Naive thymus-derived CD4-positive, alpha-beta T cell (primary cell): Measurements from ENCODE around the gene ABCC5. TPM values are rescaled to one million over a fixed set of nuclear protein-coding genes. Genes with fewer than 3 reads are reported as not detected.
"Not testable (repeated sequence)": the region's sequence is repeated elsewhere in the genome, so short reads cannot be mapped to it uniquely, and the experiment has no call there.

Source experiments
- ATAC-seq: fragments of 150-1000 bp; cut with Tn5 transposase; 2 replicates; pipeline ENCODE4 v1.10.0; 2021; ENCODE audit warnings: mild to moderate bottlenecking, moderate library complexity
- CTCF ChIA-PET: fragments of 350-600 bp; sonication (Branson Sonifier 250); formaldehyde crosslinking; loops from one replicate; lab custom pipeline; 2021; ENCODE audit warnings: antibody characterized with exemption; lab: Charles Lee
- POLR2A ChIA-PET: fragments of 350-600 bp; sonication (Branson Sonifier 250); formaldehyde crosslinking; loops from one replicate; lab custom pipeline; 2021; ENCODE audit warnings: antibody characterized with exemption, inconsistent platforms; lab: Charles Lee
- DNase-seq, 9 donors: peaks; one replicate each; pipeline versions ENCODE4 v3.0.0 to v3.0.0-alpha.2; 2020 to 2022; ENCODE audit warnings: mixed read lengths in 1 of 9
- H3K27ac ChIP-seq: one replicate; pipeline ENCODE4 v1.7.0; 2013; ENCODE audit warnings: mild to moderate bottlenecking, low read depth, low read length, moderate library complexity
- H3K27me3 ChIP-seq, 2 donors: one replicate each; pipeline ENCODE4 v1.7.0; 2013; ENCODE audit warnings: low read length in 2 of 2, mild to moderate bottlenecking in 2 of 2, moderate library complexity in 2 of 2; ENCODE audit not compliant: control insufficient read depth in 2 of 2, insufficient read depth in 2 of 2
- H3K36me3 ChIP-seq, 3 experiments: 1 replicate in 2 of 3; 2 replicates in 1 of 3; pipeline ENCODE4 v1.7.0; 2013; ENCODE audit warnings: low read length in 3 of 3, mild to moderate bottlenecking in 3 of 3, moderate library complexity in 1 of 3; ENCODE audit not compliant: insufficient read depth in 3 of 3, control insufficient read depth in 2 of 3
- H3K4me1 ChIP-seq, 2 donors: one replicate each; pipeline ENCODE4 v1.7.0; 2013; ENCODE audit warnings: low read length in 2 of 2, mild to moderate bottlenecking in 2 of 2, moderate library complexity in 1 of 2; ENCODE audit not compliant: control insufficient read depth in 2 of 2, insufficient read depth in 2 of 2
- H3K4me3 ChIP-seq: 2 replicates; pipeline ENCODE4 v1.7.0; 2013; ENCODE audit warnings: mild to moderate bottlenecking, low read length
- H3K9me3 ChIP-seq, 3 experiments: 1 replicate in 2 of 3; 2 replicates in 1 of 3; pipeline ENCODE4 v1.7.0; 2013; ENCODE audit warnings: low read length in 3 of 3; ENCODE audit not compliant: control insufficient read depth in 2 of 3
- H3K27ac Mint-ChIP-seq, 9 donors: one replicate each; pipeline ENCODE4 v1.8.0; 2020 to 2022; ENCODE audit warnings: mixed read lengths in 9 of 9, mild to moderate bottlenecking in 8 of 9, moderate library complexity in 5 of 9, inconsistent platforms in 2 of 9
- H3K27me3 Mint-ChIP-seq, 5 donors: one replicate each; pipeline ENCODE4 v1.8.0; 2021 to 2022; ENCODE audit warnings: mixed read lengths in 5 of 5, mild to moderate bottlenecking in 1 of 5
- H3K36me3 Mint-ChIP-seq, 5 donors: one replicate each; pipeline ENCODE4 v1.8.0; 2020 to 2022; ENCODE audit warnings: mixed read lengths in 5 of 5, mild to moderate bottlenecking in 3 of 5, inconsistent platforms in 1 of 5
- H3K4me1 Mint-ChIP-seq, 7 donors: one replicate each; pipeline ENCODE4 v1.8.0; 2020 to 2022; ENCODE audit warnings: mixed read lengths in 7 of 7, mild to moderate bottlenecking in 3 of 7, inconsistent platforms in 1 of 7
- H3K4me3 Mint-ChIP-seq, 10 donors: one replicate each; pipeline ENCODE4 v1.8.0; 2020 to 2022; ENCODE audit warnings: mild to moderate bottlenecking in 10 of 10, mixed read lengths in 10 of 10, moderate library complexity in 6 of 10, inconsistent platforms in 2 of 10
- H3K9me3 Mint-ChIP-seq, 11 donors: one replicate each; pipeline ENCODE4 v1.8.0; 2020 to 2022; ENCODE audit warnings: mixed read lengths in 11 of 11, mild to moderate bottlenecking in 4 of 11, inconsistent platforms in 1 of 11, moderate library complexity in 1 of 11
- intact Hi-C, 2 donors: fragments of 100-400 bp; cut with micrococcal nuclease; formaldehyde crosslinking; loops; one replicate each; pipeline ENCODE4 v1.15.1; 2023
- polyA plus RNA-seq, 2 donors: library from polyadenylated mRNA; unstranded; fragments of 300-500 nt; fragmentation: Illumina TruSeq; gene quantifications; one replicate each; pipeline ENCODE4 v1.2.3, GENCODE V29; 2021
- total RNA-seq, 6 experiments: library from RNA in 5 of 6; stranded (reverse) in 5 of 6; gene quantifications; 1 replicate in 5 of 6; 2 replicates in 1 of 6; pipeline ENCODE4 v1.2.3 and lab custom pipeline; 2021 to 2026

ABCC5 gene
- total and polyA plus RNA-seq, 7 experiments from 2014 or later = 8.6 to 50.4 (median 24.7) TPM

- Mint-ChIP-seq H3K4me1 (peaks cover 9 to 16% (median 11%) of the 10 kb centered on the region in 7 donors), H3K9me3 (no peaks in the 10 kb centered on the region), H3K36me3 (peaks cover 2 to 38% (median 18%) of the 10 kb centered on the region in 5 donors), H3K27ac (no peak overlapping the region), H3K4me3 (no peak overlapping the region), H3K27me3 (no peaks in the 10 kb centered on the region)
- CTCF ChIA-PET = interaction anchor here (0.7 kb wide), 1 partner anchor 39 kb away, joined by 4 read pairs; no protein-coding TSS in a partner anchor
- Histone ChIP-seq H3K36me3 (peaks cover 0 to 15% (median 0%) of the 10 kb centered on the region in 3 experiments), H3K27me3 (no peaks in the 10 kb centered on the region), H3K27ac (no peak overlapping the region), H3K4me3 (no peak overlapping the region), H3K9me3 (no peaks in the 10 kb centered on the region), H3K4me1 (no peaks in the 10 kb centered on the region)
- POLR2A ChIA-PET = no interaction called here
- intact Hi-C loops = loop anchor here in 1 of 2 donors (10.0 kb wide), 1 partner anchor 1217 kb away; the partner anchor contains the start of gene ATP11B
- ATAC-seq (no peak), DNase-seq (no peak)
These were observed 6.3 kb downstream of the ABCC5 start for GRCh38 chr3:184011230-184011876.

- POLR2A ChIA-PET = no interaction called here
- no peak overlapping the region for H3K27ac Mint-ChIP-seq
These were observed 9.5 kb downstream of the ABCC5 start for GRCh38 chr3:184008161-184008560.

GRCh38 chr3:184007143-184007813, 10.4 kb downstream of the ABCC5 start:
- DNase-seq, intact Hi-C loops, H3K27me3 Mint-ChIP-seq, H3K27ac ChIP-seq, POLR2A ChIA-PET, H3K9me3 Mint-ChIP-seq, H3K4me3 ChIP-seq, H3K36me3 ChIP-seq, H3K27ac Mint-ChIP-seq, H3K4me1 ChIP-seq, ATAC-seq, CTCF ChIA-PET, H3K9me3 ChIP-seq, H3K4me3 Mint-ChIP-seq, H3K27me3 ChIP-seq: not testable (repeated sequence)
- peaks cover 6 to 30% (median 16%) of the 10 kb centered on the region in 5 donors for H3K36me3 Mint-ChIP-seq
- H3K4me1 Mint-ChIP-seq = peaks cover 6 to 12% (median 10%) of the 10 kb centered on the region in 7 donors

More at GRCh38 chr3:184008161-184008560, 9.5 kb downstream of the ABCC5 start:
- Histone ChIP-seq H3K36me3 (peaks cover 0 to 15% (median 0%) of the 10 kb centered on the region in 3 experiments), H3K9me3 (no peaks in the 10 kb centered on the region), H3K4me1 (no peaks in the 10 kb centered on the region), H3K27ac (no peak overlapping the region), H3K4me3 (no peak overlapping the region), H3K27me3 (no peaks in the 10 kb centered on the region)
- ATAC-seq = no peak
- peaks cover 6 to 15% (median 12%) of the 10 kb centered on the region in 7 donors for H3K4me1 Mint-ChIP-seq
- no peaks in the 10 kb centered on the region for H3K27me3 Mint-ChIP-seq
- peaks cover 6 to 36% (median 21%) of the 10 kb centered on the region in 5 donors for H3K36me3 Mint-ChIP-seq
- no peaks in the 10 kb centered on the region for H3K9me3 Mint-ChIP-seq
- intact Hi-C loops = no loop called here
- CTCF ChIA-PET = interaction anchor here (0.6 kb wide), 1 partner anchor 717 kb away, joined by 3 read pairs; no protein-coding TSS in a partner anchor
- no peak for DNase-seq
- no peak overlapping the region for H3K4me3 Mint-ChIP-seq

DNA sequence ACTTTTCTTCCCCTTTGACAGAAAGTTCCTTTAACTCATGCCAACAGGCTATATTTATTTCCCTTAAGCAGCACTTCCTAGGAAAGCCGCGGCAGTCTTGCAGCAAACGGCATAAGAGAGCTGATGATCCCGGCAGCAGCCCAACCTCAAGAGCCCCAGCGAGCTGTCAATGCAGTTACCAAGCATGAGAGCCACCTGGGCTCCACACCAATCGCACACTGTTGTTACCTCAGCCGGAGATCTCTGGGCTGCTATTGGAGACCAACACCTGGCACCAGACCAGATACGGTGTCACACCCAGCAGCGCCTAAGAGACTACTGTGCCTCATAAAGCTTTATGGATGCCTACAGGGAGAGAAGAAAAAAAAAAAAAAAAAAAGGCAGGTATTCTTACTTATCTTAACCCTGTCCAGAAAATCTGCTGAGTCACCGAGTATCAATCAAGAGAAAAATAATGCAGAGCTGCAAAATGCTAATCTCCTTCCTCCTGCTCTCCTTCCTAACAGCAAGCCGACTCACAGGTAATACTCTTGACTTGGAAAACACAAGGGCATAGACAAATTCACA, 11.7 kb downstream of the ABCC5 start:
- peak overlapping the region in 2 of 10 donors; percentile 28 to 48 for H3K4me3 Mint-ChIP-seq
- H3K36me3 Mint-ChIP-seq = peaks cover 4 to 22% (median 13%) of the 10 kb centered on the region in 5 donors
- Histone ChIP-seq H3K36me3 (peaks cover 0 to 1% (median 0%) of the 10 kb centered on the region in 3 experiments), H3K27me3 (no peaks in the 10 kb centered on the region), H3K4me3 (no peak overlapping the region), H3K4me1 (no peaks in the 10 kb centered on the region), H3K9me3 (no peaks in the 10 kb centered on the region), H3K27ac (no peak overlapping the region)
- H3K4me1 Mint-ChIP-seq = peaks cover 10 to 12% (median 11%) of the 10 kb centered on the region in 7 donors
- no peaks in the 10 kb centered on the region for H3K9me3 Mint-ChIP-seq
- intact Hi-C loops = no loop called here
- peak; percentile 58 for ATAC-seq
- no peaks in the 10 kb centered on the region for H3K27me3 Mint-ChIP-seq
- ChIA-PET POLR2A (no interaction called here), CTCF (no interaction called here)
- H3K27ac Mint-ChIP-seq = peak overlapping the region in 1 of 9 donors; percentile 48
- DNase-seq = peak in 5 of 9 donors; percentile 18 to 52 (median 44)

- Mint-ChIP-seq H3K27ac (no peak overlapping the region), H3K9me3 (no peaks in the 10 kb centered on the region), H3K4me1 (peaks cover 10 to 12% (median 11%) of the 10 kb centered on the region in 7 donors), H3K36me3 (peaks cover 3 to 14% (median 11%) of the 10 kb centered on the region in 5 donors), H3K27me3 (no peaks in the 10 kb centered on the region), H3K4me3 (no peak overlapping the region)
- DNase-seq (no peak), ATAC-seq (no peak)
- Histone ChIP-seq H3K4me1 (no peaks in the 10 kb centered on the region), H3K36me3 (no peaks in the 10 kb centered on the region), H3K4me3 (no peak overlapping the region), H3K27me3 (no peaks in the 10 kb centered on the region), H3K9me3 (no peaks in the 10 kb centered on the region), H3K27ac (no peak overlapping the region)
- intact Hi-C loops = no loop called here
- ChIA-PET POLR2A (no interaction called here), CTCF (no interaction called here)
These were observed 13.2 kb downstream of the ABCC5 start for GRCh38 chr3:184004476-184004875.

DNA sequence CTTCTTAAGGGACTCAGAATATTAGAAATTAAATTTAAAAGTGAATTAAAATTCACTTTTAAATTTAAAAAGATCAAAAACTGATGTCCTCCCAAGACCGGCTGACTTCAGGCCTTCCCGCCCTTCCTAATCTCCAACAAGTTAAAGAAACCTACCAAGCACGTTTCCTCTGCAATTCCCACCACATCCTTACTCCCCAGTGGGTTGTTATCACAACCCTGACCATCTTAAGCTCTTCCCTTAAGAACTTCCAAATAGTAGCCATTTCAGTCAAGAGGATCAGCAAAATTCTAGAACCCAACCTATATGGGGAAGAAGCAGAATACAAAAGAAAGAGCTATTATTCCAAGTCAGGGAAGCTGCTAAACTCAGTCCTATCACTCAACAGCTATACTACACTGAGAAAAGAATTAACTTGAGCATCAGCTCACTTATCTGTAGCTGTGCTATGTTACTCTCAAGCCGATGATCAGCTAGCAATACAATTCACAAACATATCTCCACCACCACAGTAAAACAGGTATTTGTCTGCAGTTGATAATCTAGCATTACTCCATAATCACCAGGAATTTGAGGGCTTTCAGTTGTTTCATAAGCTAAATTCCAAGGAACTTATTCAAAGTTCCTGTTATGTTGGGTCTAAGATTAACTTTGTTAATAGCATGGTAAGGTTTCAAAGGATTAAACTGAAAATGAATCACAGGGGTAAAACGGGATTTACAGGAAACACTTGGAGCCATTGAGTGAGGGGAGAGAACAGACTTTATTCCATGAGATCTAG, 14.3 kb downstream of the ABCC5 start:
- no peaks in the 10 kb centered on the region for H3K9me3 ChIP-seq
- no peaks in the 10 kb centered on the region for H3K27me3 ChIP-seq
- Mint-ChIP-seq H3K4me1 (peaks cover 10 to 12% (median 11%) of the 10 kb centered on the region in 7 donors), H3K27ac (no peak overlapping the region), H3K36me3 (peaks cover 3 to 18% (median 10%) of the 10 kb centered on the region in 5 donors), H3K9me3 (no peaks in the 10 kb centered on the region), H3K4me3 (no peak overlapping the region), H3K27me3 (no peaks in the 10 kb centered on the region)
- no peak overlapping the region for H3K27ac ChIP-seq
- DNase-seq (no peak), ATAC-seq (no peak)
- ChIA-PET CTCF (interaction anchor here (0.5 to 0.7 kb wide), 2 partner anchors 120 to 136 kb away, joined by 3 to 4 read pairs; no protein-coding TSS in a partner anchor), POLR2A (interaction anchor here (0.5 kb wide), 1 partner anchor 786 kb away, joined by 3 read pairs; no protein-coding TSS in a partner anchor)
- intact Hi-C loops = no loop called here
- H3K36me3 ChIP-seq = no peaks in the 10 kb centered on the region
- H3K4me3 ChIP-seq = no peak overlapping the region
- H3K4me1 ChIP-seq = no peaks in the 10 kb centered on the region
